HepG2 (cell line): Measurements from ENCODE around the gene STEAP3. TPM values are rescaled to one million over a fixed set of nuclear protein-coding genes. Genes with fewer than 3 reads are reported as not detected.

Source experiments
- ATAC-seq: fragments of 200-7000 bp; cut with Tn5 transposase; 3 replicates; pipeline ENCODE4 v1.9.1; 2020; ENCODE audit warnings: mild to moderate bottlenecking, moderate library complexity
- BruUV-seq: library from RNA; stranded (reverse); fragments of 400-500 nt; replicated peaks from 2 replicates; lab custom pipeline; 2021; lab: Mats Ljungman, UMichigan
- CTCF ChIA-PET: fragments of 300-600 bp; formaldehyde crosslinking; extraction: SDS; loops from one replicate; lab custom pipeline; 2021; ENCODE audit warnings: low total read pairs, inconsistent platforms, low intra/inter-chr PET ratio; lab: Yijun Ruan, JAX
- POLR2A ChIA-PET: fragments of 350-600 bp; sonication (Branson Sonifier 250); formaldehyde crosslinking; loops from one replicate; lab custom pipeline; 2020; ENCODE audit warnings: antibody characterized with exemption, inconsistent platforms; lab: Yijun Ruan, JAX
- DNase-seq: peaks from one replicate; pipeline ENCODE4 v3.0.0-alpha.2; 2015; ENCODE audit warnings: low spot score
- FAIRE-seq: peaks from 3 replicates; lab custom pipeline; 2011; peaks lifted over from hg19 to GRCh38; lab: Jason Lieb, UNC
- H2AFZ ChIP-seq: one replicate; pipeline ENCODE4 v1.6.1; 2011; ENCODE audit warnings: low read length, inconsistent platforms
- H3K27ac ChIP-seq: fragments of 300-600 bp; 3 replicates; pipeline ENCODE4 v1.8.0; 2011; ENCODE audit warnings: mixed run types, mild to moderate bottlenecking, mixed read lengths, low read length, inconsistent platforms; ENCODE audit not compliant: insufficient read depth; ENCODE audit errors: extremely low read length
- H3K27me3 ChIP-seq, 2 experiments: fragments of 200-600 bp in 1 of 2; 2 replicates in 1 of 2; 3 replicates in 1 of 2; pipeline versions ENCODE4 v1.6.0 to v1.8.0; 2011; ENCODE audit warnings: low read length in 2 of 2, mild to moderate bottlenecking in 2 of 2, moderate library complexity in 2 of 2, inconsistent platforms in 1 of 2; ENCODE audit not compliant: insufficient read depth in 2 of 2, control insufficient read depth in 1 of 2
- H3K36me3 ChIP-seq, 2 experiments: fragments of 200-600 bp in 1 of 2; replicated peaks in 1 of 2; 2 replicates in 1 of 2; 3 replicates in 1 of 2; pipeline versions ENCODE4 v1.5.1 to v1.8.0; 2011; ENCODE audit warnings: low read length in 2 of 2, inconsistent platforms in 1 of 2; ENCODE audit not compliant: insufficient read depth in 2 of 2, control insufficient read depth in 1 of 2
- H3K4me1 ChIP-seq: 2 replicates; pipeline ENCODE4 v1.5.1; 2012; ENCODE audit warnings: low read length, inconsistent platforms; ENCODE audit not compliant: insufficient read depth
- H3K4me2 ChIP-seq: 2 replicates; pipeline ENCODE4 v1.6.0; 2011; ENCODE audit warnings: low read depth, low read length, inconsistent platforms
- H3K4me3 ChIP-seq, 3 experiments: fragments of 200-600 bp in 1 of 3; sonication (generic), shearing (Covaris generic) in 1 of 3; replicated peaks in 1 of 3; 2 replicates each; pipeline ENCODE4 v1.5.1; 2011 to 2016; ENCODE audit warnings: low read length in 3 of 3, inconsistent platforms in 2 of 3, low read depth in 2 of 3, mild to moderate bottlenecking in 2 of 3, control low read depth in 1 of 3, mixed read lengths in 1 of 3; ENCODE audit not compliant: insufficient read depth in 1 of 3
- H3K79me2 ChIP-seq: one replicate; pipeline ENCODE4 v1.6.1; 2011; ENCODE audit warnings: low read length, inconsistent platforms; ENCODE audit not compliant: insufficient read depth
- H3K9ac ChIP-seq: 2 replicates; pipeline ENCODE4 v1.6.0; 2011; ENCODE audit warnings: mild to moderate bottlenecking, low read depth, low read length, inconsistent platforms; ENCODE audit not compliant: insufficient read depth
- H3K9me3 ChIP-seq: 2 replicates; pipeline ENCODE4 v1.5.1; 2012; ENCODE audit warnings: mild to moderate bottlenecking, low read length
- H4K20me1 ChIP-seq: 2 replicates; pipeline ENCODE4 v1.6.0; 2011; ENCODE audit warnings: inconsistent platforms, mild to moderate bottlenecking, low read length, moderate library complexity; ENCODE audit not compliant: insufficient read depth
- ZFAT ChIP-seq: sonication (generic); formaldehyde crosslinking; conservative IDR thresholded peaks from 2 replicates; pipeline ENCODE4 v1.8.1; 2023; ENCODE audit warnings: missing genetic modification reagents, inconsistent platforms
- ZNF20 ChIP-seq: sonication (generic); formaldehyde crosslinking; IDR thresholded peaks from 2 replicates; pipeline ENCODE4 v1.4.0; 2020; ENCODE audit warnings: mild to moderate bottlenecking, moderate library complexity, missing genetic modification reagents
- ZNF296 ChIP-seq: sonication (generic); formaldehyde crosslinking; conservative IDR thresholded peaks from 2 replicates; pipeline ENCODE4 v1.5.0; 2020; ENCODE audit warnings: mild to moderate bottlenecking, missing genetic modification reagents
- WGBS: methylation state at CpG from one replicate; pipeline ENCODE4 v1.1.6; 2017; ENCODE audit warnings: low lambda C conversion rate; 5-methylcytosine and 5-hydroxymethylcytosine counted together
- in situ Hi-C: cut with HindIII; loops from 2 replicates; pipeline ENCODE4 v1.10.0; 2017; ENCODE audit warnings: low pct_unique_long_range_greater_than_20kb; ENCODE audit not compliant: extremely low pct_ligation_motif_present
- intact Hi-C: fragments of 100-400 bp; cut with micrococcal nuclease; formaldehyde crosslinking; loops from one replicate; pipeline ENCODE4 v1.10.0; 2022; ENCODE audit not compliant: unreplicated experiment
- polyA plus RNA-seq, 8 experiments: library from polyadenylated mRNA; depleted of rRNA in 3 of 8; stranded (reverse) in 7 of 8; unstranded in 1 of 8; fragments of >200 nt; fragmentation: Illumina TruSeq in 4 of 8; extraction: Trizol in 4 of 8; gene quantifications; 2 replicates each; pipeline versions ENCODE4 v1.2.1 to v1.2.3, GENCODE V29; 2011 to 2016; ENCODE audit warnings: low read depth in 4 of 8, missing spikeins in 1 of 8, mixed read lengths in 1 of 8; ENCODE audit not compliant: insufficient read depth in 1 of 8
- total RNA-seq, 5 experiments: library from RNA; depleted of rRNA; stranded (reverse); fragments of >200 nt; fragmentation: Illumina TruSeq; extraction: Trizol; gene quantifications; 2 replicates each; pipeline ENCODE4 v1.2.3, GENCODE V29; 2016; ENCODE audit warnings: low read depth in 1 of 5
- TF ChIP-seq, protein P1 (sequence below): sonication (generic); formaldehyde crosslinking; IDR thresholded peaks from 2 replicates; pipeline ENCODE4 v1.5.0; 2020; ENCODE audit warnings: mild to moderate bottlenecking, missing genetic modification reagents

The STEAP3 gene
- total and polyA plus RNA-seq, 2 of the 13 experiments (the other 11 are each of a cell fraction or from before 2014, with no cell fraction given) = 7.3 to 21.1 TPM

DNA sequence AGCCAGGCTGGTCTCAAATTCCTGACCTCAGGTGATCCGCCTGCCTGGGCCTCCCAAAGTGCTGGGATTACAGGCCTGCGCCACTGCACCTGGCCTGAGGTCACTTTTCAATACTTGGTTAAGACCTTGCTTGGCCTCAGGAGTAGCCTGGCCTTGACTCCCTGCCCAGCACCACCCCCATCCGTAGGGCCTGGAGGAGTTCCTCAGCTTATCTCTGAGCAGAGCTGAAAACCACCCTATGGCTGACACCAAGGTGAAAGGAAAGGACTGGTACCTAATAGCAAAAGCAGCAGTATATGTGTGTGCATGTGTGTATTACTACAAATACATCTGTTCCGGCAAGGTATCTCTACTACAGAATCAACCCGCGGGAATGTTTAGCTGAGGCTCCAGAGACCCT lies 56.0 kb downstream of the STEAP3 start (continued):
- no peak for TF ChIP-seq ZFAT (CRISPR knock-in tag)
- no peak for TF ChIP-seq ZNF296 (CRISPR knock-in tag)

DNA sequence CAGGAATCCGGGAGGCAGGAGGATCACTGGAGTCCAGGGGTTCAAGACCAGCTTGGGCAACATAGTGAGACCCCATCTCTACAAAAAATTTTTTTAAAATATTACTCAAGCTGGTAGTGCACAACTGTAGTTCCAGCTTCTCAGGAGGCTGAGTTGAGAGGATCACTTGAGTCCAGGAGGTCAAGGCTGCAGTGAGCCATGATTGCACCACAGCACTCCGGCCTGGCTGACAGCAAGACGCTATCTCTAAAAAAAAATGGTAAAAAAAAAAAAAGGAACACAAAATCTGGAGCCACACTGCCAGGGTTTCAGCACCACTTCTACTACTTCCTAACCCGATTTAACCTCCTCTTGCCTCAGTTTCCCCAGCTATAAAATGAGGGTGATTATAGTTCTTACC lies 57.0 kb downstream of the STEAP3 start:
- Histone ChIP-seq H3K4me2 (no peak overlapping the region), H3K4me3 (no peak overlapping the region), H3K79me2 (no peaks in the 10 kb centered on the region), H3K9ac (no peak overlapping the region), H3K9me3 (no peaks in the 10 kb centered on the region), H2AFZ (no peak overlapping the region), H3K36me3 (no peaks in the 10 kb centered on the region), H3K27me3 (peaks cover 0 to 21% of the 10 kb centered on the region in 2 experiments; a peak in 3 of 5 replicates), H3K4me1 (no peaks in the 10 kb centered on the region)
- FAIRE-seq = no peak
- ATAC-seq = no peak
- in situ Hi-C loops = loop anchor here (10.0 kb wide), 1 partner anchor 266 kb away; no protein-coding TSS in a partner anchor
- WGBS = 13% methylated on average over 4 of the region's 4 CpGs
- CTCF ChIA-PET = no interaction called here
- BruUV-seq = no TSS peak
- no peak for TF ChIP-seq ZNF20 (CRISPR knock-in tag)
- TF ChIP-seq, protein P1, sequence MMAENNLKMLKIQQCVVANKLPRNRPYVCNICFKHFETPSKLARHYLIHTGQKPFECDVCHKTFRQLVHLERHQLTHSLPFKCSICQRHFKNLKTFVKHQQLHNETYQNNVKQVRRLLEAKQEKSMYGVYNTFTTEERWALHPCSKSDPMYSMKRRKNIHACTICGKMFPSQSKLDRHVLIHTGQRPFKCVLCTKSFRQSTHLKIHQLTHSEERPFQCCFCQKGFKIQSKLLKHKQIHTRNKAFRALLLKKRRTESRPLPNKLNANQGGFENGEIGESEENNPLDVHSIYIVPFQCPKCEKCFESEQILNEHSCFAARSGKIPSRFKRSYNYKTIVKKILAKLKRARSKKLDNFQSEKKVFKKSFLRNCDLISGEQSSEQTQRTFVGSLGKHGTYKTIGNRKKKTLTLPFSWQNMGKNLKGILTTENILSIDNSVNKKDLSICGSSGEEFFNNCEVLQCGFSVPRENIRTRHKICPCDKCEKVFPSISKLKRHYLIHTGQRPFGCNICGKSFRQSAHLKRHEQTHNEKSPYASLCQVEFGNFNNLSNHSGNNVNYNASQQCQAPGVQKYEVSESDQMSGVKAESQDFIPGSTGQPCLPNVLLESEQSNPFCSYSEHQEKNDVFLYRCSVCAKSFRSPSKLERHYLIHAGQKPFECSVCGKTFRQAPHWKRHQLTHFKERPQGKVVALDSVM (CRISPR knock-in tag) = peak; percentile 68
- TF ChIP-seq, all 625 proteins: peak for 1
- H4K20me1 ChIP-seq = no peaks in the 10 kb centered on the region
- no peak overlapping the region for H3K27ac ChIP-seq
- POLR2A ChIA-PET = no interaction called here
- DNase-seq = no peak
- intact Hi-C loops = no loop called here
